ENCODE results near the gene NBL1. TPM values are rescaled to one million over a fixed set of nuclear protein-coding genes. Genes with fewer than 3 reads are reported as not detected.

Gene NBL1
- total and polyA plus RNA-seq, 9 of the 15 experiments (the other 6 are each of a cell fraction or from before 2014, with no cell fraction given) = 0.10 to 3.7 (median 1.8) TPM; not detected in 1

DNA sequence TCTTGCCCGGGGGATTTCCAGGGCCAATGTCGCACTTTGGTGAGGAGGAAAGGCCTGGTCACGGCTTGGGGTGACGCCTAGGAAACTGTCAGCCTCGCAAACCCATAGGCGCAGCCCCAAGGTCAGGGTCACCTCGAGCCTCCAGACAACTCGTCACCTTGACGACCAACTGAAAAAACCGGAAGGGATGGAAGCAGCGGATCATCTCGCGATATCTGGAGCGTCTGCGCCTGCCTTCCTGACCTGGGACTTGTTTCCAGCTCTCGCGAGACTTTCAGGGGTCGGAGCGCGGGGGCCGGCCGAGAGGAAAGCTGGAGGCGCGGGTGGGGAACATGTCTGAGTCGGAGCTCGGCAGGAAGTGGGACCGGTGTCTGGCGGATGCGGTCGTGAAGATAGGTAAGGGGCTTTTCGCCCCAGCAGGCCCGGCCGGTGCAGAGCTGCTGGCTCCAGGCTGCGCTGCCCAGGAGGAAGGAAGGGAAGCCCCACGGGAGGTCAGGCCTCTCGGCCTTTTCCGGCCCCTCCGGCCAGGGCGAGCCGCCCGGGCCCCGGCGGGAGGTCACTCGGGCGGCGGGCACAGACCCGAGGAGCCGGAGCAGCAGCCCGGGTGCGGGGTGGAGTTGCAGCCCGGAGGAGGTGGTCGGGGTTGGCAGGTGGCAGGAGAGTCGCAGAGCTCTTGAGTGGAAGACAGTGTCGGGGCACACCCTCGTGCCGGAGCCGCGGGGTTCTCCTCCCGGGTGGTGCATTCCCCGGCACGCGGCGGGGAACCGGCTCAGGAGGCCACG, 47.2 kb upstream of the NBL1 start (continued):
- TF ChIP-seq, protein P1, sequence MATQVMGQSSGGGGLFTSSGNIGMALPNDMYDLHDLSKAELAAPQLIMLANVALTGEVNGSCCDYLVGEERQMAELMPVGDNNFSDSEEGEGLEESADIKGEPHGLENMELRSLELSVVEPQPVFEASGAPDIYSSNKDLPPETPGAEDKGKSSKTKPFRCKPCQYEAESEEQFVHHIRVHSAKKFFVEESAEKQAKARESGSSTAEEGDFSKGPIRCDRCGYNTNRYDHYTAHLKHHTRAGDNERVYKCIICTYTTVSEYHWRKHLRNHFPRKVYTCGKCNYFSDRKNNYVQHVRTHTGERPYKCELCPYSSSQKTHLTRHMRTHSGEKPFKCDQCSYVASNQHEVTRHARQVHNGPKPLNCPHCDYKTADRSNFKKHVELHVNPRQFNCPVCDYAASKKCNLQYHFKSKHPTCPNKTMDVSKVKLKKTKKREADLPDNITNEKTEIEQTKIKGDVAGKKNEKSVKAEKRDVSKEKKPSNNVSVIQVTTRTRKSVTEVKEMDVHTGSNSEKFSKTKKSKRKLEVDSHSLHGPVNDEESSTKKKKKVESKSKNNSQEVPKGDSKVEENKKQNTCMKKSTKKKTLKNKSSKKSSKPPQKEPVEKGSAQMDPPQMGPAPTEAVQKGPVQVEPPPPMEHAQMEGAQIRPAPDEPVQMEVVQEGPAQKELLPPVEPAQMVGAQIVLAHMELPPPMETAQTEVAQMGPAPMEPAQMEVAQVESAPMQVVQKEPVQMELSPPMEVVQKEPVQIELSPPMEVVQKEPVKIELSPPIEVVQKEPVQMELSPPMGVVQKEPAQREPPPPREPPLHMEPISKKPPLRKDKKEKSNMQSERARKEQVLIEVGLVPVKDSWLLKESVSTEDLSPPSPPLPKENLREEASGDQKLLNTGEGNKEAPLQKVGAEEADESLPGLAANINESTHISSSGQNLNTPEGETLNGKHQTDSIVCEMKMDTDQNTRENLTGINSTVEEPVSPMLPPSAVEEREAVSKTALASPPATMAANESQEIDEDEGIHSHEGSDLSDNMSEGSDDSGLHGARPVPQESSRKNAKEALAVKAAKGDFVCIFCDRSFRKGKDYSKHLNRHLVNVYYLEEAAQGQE (IDR thresholded peaks at IDR 0.05; ENCODE audit: borderline replicate concordance) = no peak
- TF ChIP-seq, protein P1 (CRISPR knock-in tag; IDR thresholded peaks at IDR 0.05; ENCODE audit: low read depth) = peak; percentile 75
- peak; percentile 68 for TF ChIP-seq HCFC1 (IDR thresholded peaks at IDR 0.05; ENCODE audit: low read depth, low read length)
- TF ChIP-seq, protein P2, sequence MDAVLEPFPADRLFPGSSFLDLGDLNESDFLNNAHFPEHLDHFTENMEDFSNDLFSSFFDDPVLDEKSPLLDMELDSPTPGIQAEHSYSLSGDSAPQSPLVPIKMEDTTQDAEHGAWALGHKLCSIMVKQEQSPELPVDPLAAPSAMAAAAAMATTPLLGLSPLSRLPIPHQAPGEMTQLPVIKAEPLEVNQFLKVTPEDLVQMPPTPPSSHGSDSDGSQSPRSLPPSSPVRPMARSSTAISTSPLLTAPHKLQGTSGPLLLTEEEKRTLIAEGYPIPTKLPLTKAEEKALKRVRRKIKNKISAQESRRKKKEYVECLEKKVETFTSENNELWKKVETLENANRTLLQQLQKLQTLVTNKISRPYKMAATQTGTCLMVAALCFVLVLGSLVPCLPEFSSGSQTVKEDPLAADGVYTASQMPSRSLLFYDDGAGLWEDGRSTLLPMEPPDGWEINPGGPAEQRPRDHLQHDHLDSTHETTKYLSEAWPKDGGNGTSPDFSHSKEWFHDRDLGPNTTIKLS (IDR thresholded peaks at IDR 0.05; ENCODE audit: borderline replicate concordance, low read depth) = peak; percentile 96
- 0 out of 2 replicates have a peak, but pooled peaks have one; percentile 15 for TF ChIP-seq PHF21A (IDR thresholded peaks at IDR 0.05; ENCODE audit: borderline replicate concordance, low read depth)
- TF ChIP-seq KLF16 (IDR thresholded peaks at IDR 0.05) = no peak
- no peak for TF ChIP-seq ZNF174 (CRISPR knock-in tag; IDR thresholded peaks at IDR 0.05)
- TF ChIP-seq ZNF561 (CRISPR knock-in tag; conservative IDR thresholded peaks at IDR 0.05) = no peak
- no peak for TF ChIP-seq FOXJ3 (CRISPR knock-in tag; IDR thresholded peaks at IDR 0.05)
- TF ChIP-seq, protein P3, sequence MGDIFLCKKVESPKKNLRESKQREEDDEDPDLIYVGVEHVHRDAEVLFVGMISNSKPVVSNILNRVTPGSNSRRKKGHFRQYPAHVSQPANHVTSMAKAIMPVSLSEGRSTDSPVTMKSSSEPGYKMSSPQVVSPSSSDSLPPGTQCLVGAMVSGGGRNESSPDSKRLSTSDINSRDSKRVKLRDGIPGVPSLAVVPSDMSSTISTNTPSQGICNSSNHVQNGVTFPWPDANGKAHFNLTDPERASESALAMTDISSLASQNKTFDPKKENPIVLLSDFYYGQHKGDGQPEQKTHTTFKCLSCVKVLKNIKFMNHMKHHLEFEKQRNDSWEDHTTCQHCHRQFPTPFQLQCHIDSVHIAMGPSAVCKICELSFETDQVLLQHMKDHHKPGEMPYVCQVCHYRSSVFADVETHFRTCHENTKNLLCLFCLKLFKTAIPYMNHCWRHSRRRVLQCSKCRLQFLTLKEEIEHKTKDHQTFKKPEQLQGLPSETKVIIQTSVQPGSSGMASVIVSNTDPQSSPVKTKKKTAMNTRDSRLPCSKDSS (IDR thresholded peaks at IDR 0.05; ENCODE audit: low read depth, partially characterized antibody) = no peak
- peak; percentile 92 for TF ChIP-seq SUPT5H (IDR thresholded peaks at IDR 0.05)
- no peak for TF ChIP-seq BRD9 (IDR thresholded peaks at IDR 0.05; ENCODE audit: low read depth, partially characterized antibody)
- TF ChIP-seq U2AF2 (optimal IDR thresholded peaks at IDR 0.05; ENCODE audit: low read depth, low read length) = no peak
- no peak for TF ChIP-seq PCBP2 (IDR thresholded peaks at IDR 0.05; ENCODE audit: low read depth, low read length, poor library complexity, severe bottlenecking)
- TF ChIP-seq ZNF347 (CRISPR knock-in tag; IDR thresholded peaks at IDR 0.05; ENCODE audit: low read depth) = no peak
